ENCODE measurements around the gene SMIM36.

The SMIM36 gene

GRCh38 chr17:55420067-55420775, 91.0 kb downstream of the SMIM36 start:
- WGBS, result 70% methylated on average over 6 of the region's 6 CpGs
- H3K4me1 ChIP-seq (ENCODE audit: insufficient read depth, low read length), result peaks cover 13% of the 10 kb centered on the region; the same call in 1 of the 2 replicates
- H3K27ac ChIP-seq (ENCODE audit: low read depth, low read length), result peak overlapping the region; percentile 87; the same call in 1 of the 2 replicates
- H3K27me3 ChIP-seq (ENCODE audit: insufficient read depth, low read length), result no peaks in the 10 kb centered on the region
- H3K36me3 ChIP-seq (ENCODE audit: insufficient read depth, low read length), result peaks cover 5% of the 10 kb centered on the region
- H3K9ac ChIP-seq (ENCODE audit: low read depth, low read length), result peak overlapping the region; percentile 86
- H3K9me3 ChIP-seq (ENCODE audit: insufficient read depth, low read depth, low read length), result no peaks in the 10 kb centered on the region
- peak overlapping the region; percentile 98 for H3K4me3 ChIP-seq (ENCODE audit: low read length)

- H3K9ac ChIP-seq (ENCODE audit: low read depth, low read length), result no peak overlapping the region
- no peaks in the 10 kb centered on the region for H3K9me3 ChIP-seq (ENCODE audit: insufficient read depth, low read depth, low read length)
- H3K4me3 ChIP-seq (ENCODE audit: low read length), result no peak overlapping the region
- 90% methylated on average over 3 of the region's 3 CpGs for WGBS
- peaks cover 13% of the 10 kb centered on the region for H3K36me3 ChIP-seq (ENCODE audit: insufficient read depth, low read length)
- no peaks in the 10 kb centered on the region for H3K27me3 ChIP-seq (ENCODE audit: insufficient read depth, low read length)
- no peak overlapping the region for H3K27ac ChIP-seq (ENCODE audit: low read depth, low read length)
- H3K4me1 ChIP-seq (ENCODE audit: insufficient read depth, low read length), result peaks cover 13% of the 10 kb centered on the region; the same call in 1 of the 2 replicates
These were observed 92.6 kb downstream of the SMIM36 start for GRCh38 chr17:55418369-55419268.

- no peaks in the 10 kb centered on the region for H3K27me3 ChIP-seq (ENCODE audit: insufficient read depth, low read length)
- peaks cover 13% of the 10 kb centered on the region; the same call in 1 of the 2 replicates for H3K4me1 ChIP-seq (ENCODE audit: insufficient read depth, low read length)
- peaks cover 22% of the 10 kb centered on the region for H3K36me3 ChIP-seq (ENCODE audit: insufficient read depth, low read length)
- 93% methylated on average over 3 of the region's 4 CpGs for WGBS
- H3K4me3 ChIP-seq (ENCODE audit: low read length), result no peak overlapping the region
- no peak overlapping the region for H3K9ac ChIP-seq (ENCODE audit: low read depth, low read length)
- H3K9me3 ChIP-seq (ENCODE audit: insufficient read depth, low read depth, low read length), result no peaks in the 10 kb centered on the region
- no peak overlapping the region for H3K27ac ChIP-seq (ENCODE audit: low read depth, low read length)
These were observed 93.6 kb downstream of the SMIM36 start for GRCh38 chr17:55417411-55418268.

GRCh38 chr17:55416470-55417052, 94.7 kb downstream of the SMIM36 start:
- Histone ChIP-seq H3K4me3 (ENCODE audit: low read length) (no peak overlapping the region), H3K9me3 (ENCODE audit: insufficient read depth, low read depth, low read length) (no peaks in the 10 kb centered on the region), H3K27me3 (ENCODE audit: insufficient read depth, low read length) (no peaks in the 10 kb centered on the region), H3K9ac (ENCODE audit: low read depth, low read length) (no peak overlapping the region), H3K36me3 (ENCODE audit: insufficient read depth, low read length) (peaks cover 33% of the 10 kb centered on the region), H3K4me1 (ENCODE audit: insufficient read depth, low read length) (peaks cover 10% of the 10 kb centered on the region; the same call in 1 of the 2 replicates), H3K27ac (ENCODE audit: low read depth, low read length) (no peak overlapping the region)
- 88% methylated on average over 4 of the region's 4 CpGs for WGBS

- Histone ChIP-seq H3K4me1 (ENCODE audit: insufficient read depth, low read length) (peaks cover 10% of the 10 kb centered on the region; the same call in 1 of the 2 replicates), H3K27me3 (ENCODE audit: insufficient read depth, low read length) (no peaks in the 10 kb centered on the region), H3K4me3 (ENCODE audit: low read length) (no peak overlapping the region), H3K36me3 (ENCODE audit: insufficient read depth, low read length) (peaks cover 39% of the 10 kb centered on the region), H3K9ac (ENCODE audit: low read depth, low read length) (no peak overlapping the region), H3K27ac (ENCODE audit: low read depth, low read length) (no peak overlapping the region), H3K9me3 (ENCODE audit: insufficient read depth, low read depth, low read length) (no peaks in the 10 kb centered on the region)
These were observed 95.3 kb downstream of the SMIM36 start for GRCh38 chr17:55416000-55416399.

- H3K9me3 ChIP-seq (ENCODE audit: insufficient read depth, low read depth, low read length), result no peaks in the 10 kb centered on the region
- peaks cover 49% of the 10 kb centered on the region for H3K36me3 ChIP-seq (ENCODE audit: insufficient read depth, low read length)
These were observed 96.3 kb downstream of the SMIM36 start for GRCh38 chr17:55414983-55415382.

GRCh38 chr17:55413825-55414489, 97.3 kb downstream of the SMIM36 start:
- Histone ChIP-seq H3K9me3 (ENCODE audit: insufficient read depth, low read depth, low read length) (no peaks in the 10 kb centered on the region), H3K27me3 (ENCODE audit: insufficient read depth, low read length) (no peaks in the 10 kb centered on the region), H3K27ac (ENCODE audit: low read depth, low read length) (no peak overlapping the region), H3K4me3 (ENCODE audit: low read length) (no peak overlapping the region), H3K4me1 (ENCODE audit: insufficient read depth, low read length) (no peaks in the 10 kb centered on the region), H3K9ac (ENCODE audit: low read depth, low read length) (no peak overlapping the region), H3K36me3 (ENCODE audit: insufficient read depth, low read length) (peaks cover 56% of the 10 kb centered on the region)
- 89% methylated on average over 7 of the region's 8 CpGs for WGBS

More at GRCh38 chr17:55414983-55415382, 96.3 kb downstream of the SMIM36 start:
- no peak overlapping the region for H3K4me3 ChIP-seq (ENCODE audit: low read length)
- no peak overlapping the region for H3K9ac ChIP-seq (ENCODE audit: low read depth, low read length)
- no peaks in the 10 kb centered on the region for H3K27me3 ChIP-seq (ENCODE audit: insufficient read depth, low read length)
- peaks cover 4% of the 10 kb centered on the region; the same call in 1 of the 2 replicates for H3K4me1 ChIP-seq (ENCODE audit: insufficient read depth, low read length)
- no peak overlapping the region for H3K27ac ChIP-seq (ENCODE audit: low read depth, low read length)
- WGBS, result 93% methylated on average over 4 of the region's 4 CpGs

- H3K27ac ChIP-seq (ENCODE audit: low read depth, low read length), result no peak overlapping the region
- no peaks in the 10 kb centered on the region for H3K9me3 ChIP-seq (ENCODE audit: insufficient read depth, low read depth, low read length)
- 97% methylated on average over 1 of the region's 1 CpG for WGBS
- no peak overlapping the region for H3K9ac ChIP-seq (ENCODE audit: low read depth, low read length)
- H3K27me3 ChIP-seq (ENCODE audit: insufficient read depth, low read length), result no peaks in the 10 kb centered on the region
- H3K4me1 ChIP-seq (ENCODE audit: insufficient read depth, low read length), result no peaks in the 10 kb centered on the region
- no peak overlapping the region for H3K4me3 ChIP-seq (ENCODE audit: low read length)
- peaks cover 75% of the 10 kb centered on the region for H3K36me3 ChIP-seq (ENCODE audit: insufficient read depth, low read length)
These were observed 99.8 kb downstream of the SMIM36 start for GRCh38 chr17:55411463-55411855.

- Histone ChIP-seq H3K27ac (ENCODE audit: low read depth, low read length) (no peak overlapping the region), H3K9ac (ENCODE audit: low read depth, low read length) (no peak overlapping the region), H3K9me3 (ENCODE audit: insufficient read depth, low read depth, low read length) (no peaks in the 10 kb centered on the region), H3K36me3 (ENCODE audit: insufficient read depth, low read length) (peaks cover 81% of the 10 kb centered on the region), H3K4me3 (ENCODE audit: low read length) (no peak overlapping the region), H3K4me1 (ENCODE audit: insufficient read depth, low read length) (no peaks in the 10 kb centered on the region), H3K27me3 (ENCODE audit: insufficient read depth, low read length) (no peaks in the 10 kb centered on the region)
- over 99% methylated on average over 5 of the region's 5 CpGs for WGBS
These were observed 100.4 kb downstream of the SMIM36 start for GRCh38 chr17:55410722-55411462.

Measured in HUES64 (cell line).